Stimulated activated CD4-positive, alpha-beta T cell treated with anti-CD3 and anti-CD28 coated beads, Interleukin-15, amount 100 ng/mL, for 1 hour (primary cell): Measurements from ENCODE around the gene DCC.

ENCODE experiments used
- DNase-seq, 2 donors: peaks; one replicate each; pipeline ENCODE4 v3.0.0-alpha.2; 2020; ENCODE audit warnings: low read depth in 1 of 2, low spot score in 1 of 2

Gene DCC

DNA sequence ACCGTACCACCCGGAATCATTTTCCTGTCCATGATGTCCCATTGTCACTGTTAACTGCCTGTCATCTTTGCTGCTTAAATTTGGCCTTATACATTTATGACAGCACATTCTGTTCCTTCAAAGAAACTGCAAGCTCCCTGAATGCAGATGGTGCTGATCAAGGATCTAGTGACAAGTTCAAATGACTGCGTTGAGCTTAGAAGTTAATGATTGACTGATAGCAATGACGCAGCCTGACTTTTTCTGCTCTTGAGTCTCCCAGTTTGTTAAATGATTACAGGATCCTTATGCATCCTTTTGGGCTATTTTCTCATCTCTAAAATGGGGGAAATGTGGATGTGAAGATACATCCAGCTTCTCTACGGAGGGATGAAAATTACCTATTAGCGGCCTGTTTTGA, 159.0 kb downstream of the DCC start:
- DNase-seq, result no peak

DNA sequence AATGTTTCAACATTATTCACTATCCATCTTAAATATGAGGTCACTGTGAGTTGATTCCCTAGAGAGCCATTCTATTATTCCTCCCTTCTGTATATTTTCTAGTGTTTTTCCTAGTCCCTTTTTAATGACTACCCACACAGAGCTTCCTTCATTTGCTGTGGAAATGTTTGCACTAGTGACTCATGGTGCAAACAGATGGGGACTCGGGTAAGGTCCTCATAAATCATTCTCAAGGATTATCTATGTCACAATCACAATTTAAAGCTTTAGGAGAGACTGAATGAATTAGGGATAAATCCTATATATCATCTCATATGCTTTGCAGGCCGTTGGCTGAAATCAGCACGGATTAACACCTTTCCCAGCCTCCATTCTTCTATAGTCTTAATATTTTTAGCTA, 159.6 kb downstream of the DCC start:
- no peak for DNase-seq

DNA sequence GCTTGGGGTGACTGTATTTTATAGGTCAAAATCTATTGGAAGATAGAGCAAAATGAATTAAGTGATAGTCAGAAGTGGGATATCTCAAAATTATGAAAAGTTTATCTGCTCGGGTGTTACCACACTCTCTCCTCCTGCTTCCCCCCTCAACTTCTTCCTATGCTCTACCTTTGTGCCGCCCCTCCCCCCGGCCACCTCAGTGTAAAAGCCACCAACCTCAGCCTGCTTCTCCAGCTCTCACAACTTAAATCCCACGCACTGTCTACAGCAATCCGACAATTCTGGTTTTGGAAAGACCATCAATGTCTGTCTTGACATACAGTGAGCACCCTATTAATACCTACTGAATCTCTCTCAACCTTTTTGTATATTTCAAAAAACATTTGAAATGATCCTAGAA, 164.6 kb downstream of the DCC start:
- no peak for DNase-seq

DNA sequence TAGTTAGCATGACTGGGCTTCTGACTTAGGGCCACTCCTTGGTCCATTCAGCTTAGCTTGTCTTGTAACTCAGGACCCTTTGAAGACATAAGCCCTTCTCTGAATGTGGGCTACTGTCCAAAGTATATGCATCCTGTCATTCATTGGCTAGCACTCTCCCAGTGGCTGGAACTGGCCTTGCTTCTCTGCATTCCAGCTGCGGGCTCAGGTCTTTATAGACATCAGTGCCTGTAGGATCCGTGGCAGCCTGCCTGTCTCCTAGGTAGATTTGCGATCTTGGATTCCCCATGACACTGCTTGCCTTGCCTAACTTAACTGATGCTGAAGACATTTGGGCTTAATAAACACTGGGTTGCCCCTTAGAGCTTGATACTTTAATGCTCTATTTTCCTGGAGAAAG, 170.1 kb downstream of the DCC start:
- DNase-seq, result no peak

DNA sequence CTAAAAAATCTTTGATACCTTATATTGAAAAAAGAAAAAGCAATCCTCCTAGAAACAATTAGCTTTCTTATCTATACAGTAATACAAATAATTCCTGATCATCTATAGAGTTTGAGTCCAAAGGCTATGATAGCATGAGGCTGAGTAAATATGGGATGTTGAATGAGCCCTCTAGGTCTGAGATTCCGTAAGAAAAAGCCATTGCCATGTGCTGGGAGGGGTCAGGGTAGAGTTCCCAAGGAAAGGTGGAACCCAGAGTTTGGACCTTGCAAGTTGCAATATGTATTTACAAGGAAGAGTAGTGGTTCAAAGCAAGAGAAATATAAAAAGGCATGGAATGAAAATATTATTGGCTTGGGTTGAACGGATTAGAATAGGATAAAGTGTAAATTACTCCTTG, 178.1 kb downstream of the DCC start:
- no peak for DNase-seq

DNA sequence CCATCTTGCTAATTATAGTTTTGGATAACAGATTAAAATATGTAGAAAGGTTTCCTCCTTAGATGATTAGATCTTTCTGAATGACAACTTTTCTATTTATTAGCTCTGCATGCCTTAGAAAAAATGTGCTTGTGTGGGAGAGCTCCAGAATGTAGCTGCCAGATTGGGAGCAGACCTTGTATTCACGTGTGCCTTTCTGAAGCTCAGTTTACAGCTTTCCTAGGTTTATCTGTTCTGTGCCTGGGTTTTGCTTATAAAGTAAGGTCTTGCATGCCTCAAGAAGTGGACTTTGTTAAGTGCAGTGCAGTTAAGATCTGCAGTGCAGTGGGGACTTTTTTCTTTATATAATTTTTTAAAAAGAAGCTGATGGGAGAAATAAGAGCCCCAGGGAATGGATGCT, 179.0 kb downstream of the DCC start:
- DNase-seq, result no peak

DNA sequence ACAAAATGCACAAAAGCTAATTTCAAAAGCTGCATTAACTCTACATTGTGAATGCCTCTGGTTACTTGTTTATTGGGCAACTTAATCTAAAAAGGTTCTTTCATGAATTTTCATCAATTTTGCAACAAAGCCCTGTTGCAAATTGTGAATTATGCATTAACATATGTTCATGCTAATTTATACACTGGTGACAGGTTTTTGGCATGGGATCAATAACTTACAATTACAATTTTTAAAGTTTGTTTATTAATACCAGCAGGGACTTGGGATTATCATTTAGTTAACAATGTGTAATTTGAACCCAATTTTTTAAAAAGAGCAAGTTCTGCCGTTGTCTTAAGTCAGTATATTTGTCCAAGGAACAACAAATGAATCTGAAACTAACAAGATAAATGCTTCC, 183.6 kb downstream of the DCC start:
- DNase-seq, result no peak

DNA sequence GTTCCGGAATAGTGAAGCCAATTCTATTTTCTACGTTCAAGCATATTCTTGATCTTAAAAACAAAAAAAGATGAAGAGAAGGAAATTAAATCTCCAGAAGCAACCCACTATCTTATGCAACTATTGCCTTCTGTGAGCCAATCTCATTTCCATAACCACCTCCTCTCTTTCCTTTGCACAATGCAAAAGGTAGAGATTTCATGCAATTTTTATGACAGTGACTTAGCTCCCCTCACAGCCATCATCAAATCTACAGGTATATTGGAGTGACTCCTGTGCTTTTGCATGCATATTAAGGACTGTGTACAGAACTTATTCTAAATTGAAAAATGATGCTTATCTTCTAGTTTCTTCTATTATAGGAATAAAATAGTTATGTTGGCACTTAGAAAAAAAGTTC, 191.8 kb downstream of the DCC start:
- no peak for DNase-seq

DNA sequence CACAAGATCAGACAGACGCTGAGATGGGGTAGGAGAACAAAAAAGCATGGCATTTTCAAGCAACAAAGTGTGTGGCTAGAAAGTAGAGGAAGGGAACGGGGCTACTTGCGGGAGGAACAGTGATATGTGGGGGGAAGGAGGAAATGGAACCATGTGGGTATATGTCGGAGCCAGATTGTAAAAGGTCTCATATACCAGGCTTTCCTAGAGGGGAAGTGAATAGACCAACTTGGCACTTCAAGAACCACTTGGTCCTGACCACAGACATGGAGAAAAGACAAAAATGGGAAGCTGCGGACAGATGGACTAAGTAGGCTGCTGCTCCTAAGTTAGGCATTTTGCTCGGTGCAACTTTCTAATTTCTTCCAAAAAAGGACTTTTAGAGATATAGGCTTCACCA, 196.0 kb downstream of the DCC start:
- DNase-seq, result no peak

DNA sequence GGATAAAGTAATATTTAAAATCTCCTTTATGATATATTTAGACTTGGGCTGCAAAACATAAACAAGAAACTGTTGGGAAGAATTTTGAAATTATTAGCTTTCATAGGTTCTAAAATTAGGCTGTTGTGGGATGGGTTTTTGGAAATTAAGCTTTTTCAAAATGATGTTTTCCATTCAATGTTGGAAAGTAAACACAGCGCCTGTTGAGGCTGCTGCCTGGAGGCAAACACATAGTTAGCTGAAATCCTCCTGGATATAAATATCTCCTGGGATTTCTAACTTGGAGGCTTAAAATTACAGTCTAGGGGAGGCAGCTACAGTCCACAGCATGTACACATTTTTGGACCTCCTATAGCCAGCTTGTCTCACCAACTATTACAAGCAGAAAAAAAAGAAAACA, 197.3 kb downstream of the DCC start:
- no peak for DNase-seq

DNA sequence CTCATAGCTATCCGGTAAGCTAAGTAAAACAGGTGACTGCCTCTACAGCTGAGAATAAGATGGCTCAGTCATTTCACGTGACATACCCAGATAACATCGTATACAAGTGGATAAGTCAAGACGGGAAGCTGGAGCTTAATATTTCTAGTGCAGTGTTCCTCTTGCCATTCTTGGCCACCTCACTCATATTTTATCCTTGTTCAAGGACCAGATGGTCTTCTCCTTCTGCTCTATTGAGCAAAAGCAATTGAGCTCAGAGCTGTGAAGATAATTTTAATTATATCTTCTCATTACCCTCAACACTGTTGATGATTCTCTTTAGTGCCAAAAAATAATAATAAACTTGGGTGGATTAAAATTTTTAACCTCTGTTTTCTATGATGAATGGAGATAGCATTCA, 201.1 kb downstream of the DCC start:
- no peak for DNase-seq

DNA sequence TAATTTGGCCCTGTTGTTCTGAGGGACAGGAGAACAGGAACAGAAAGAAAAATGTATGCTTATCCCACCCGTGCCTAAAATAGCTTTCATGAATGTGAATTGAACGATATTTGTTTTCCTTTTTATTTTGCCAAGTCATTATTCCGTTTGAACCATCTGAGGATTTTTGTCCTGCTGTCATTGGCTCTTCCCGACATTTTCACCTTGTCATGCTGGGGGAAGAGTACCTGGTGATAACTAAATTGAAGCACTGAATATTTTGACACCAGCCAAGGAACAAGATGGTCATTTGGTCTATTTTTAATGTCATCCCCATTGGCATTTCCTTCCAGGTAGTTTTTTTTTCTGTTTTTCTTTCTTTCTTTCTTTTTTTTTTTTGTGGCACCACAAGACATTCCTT, 204.1 kb downstream of the DCC start:
- no peak for DNase-seq

DNA sequence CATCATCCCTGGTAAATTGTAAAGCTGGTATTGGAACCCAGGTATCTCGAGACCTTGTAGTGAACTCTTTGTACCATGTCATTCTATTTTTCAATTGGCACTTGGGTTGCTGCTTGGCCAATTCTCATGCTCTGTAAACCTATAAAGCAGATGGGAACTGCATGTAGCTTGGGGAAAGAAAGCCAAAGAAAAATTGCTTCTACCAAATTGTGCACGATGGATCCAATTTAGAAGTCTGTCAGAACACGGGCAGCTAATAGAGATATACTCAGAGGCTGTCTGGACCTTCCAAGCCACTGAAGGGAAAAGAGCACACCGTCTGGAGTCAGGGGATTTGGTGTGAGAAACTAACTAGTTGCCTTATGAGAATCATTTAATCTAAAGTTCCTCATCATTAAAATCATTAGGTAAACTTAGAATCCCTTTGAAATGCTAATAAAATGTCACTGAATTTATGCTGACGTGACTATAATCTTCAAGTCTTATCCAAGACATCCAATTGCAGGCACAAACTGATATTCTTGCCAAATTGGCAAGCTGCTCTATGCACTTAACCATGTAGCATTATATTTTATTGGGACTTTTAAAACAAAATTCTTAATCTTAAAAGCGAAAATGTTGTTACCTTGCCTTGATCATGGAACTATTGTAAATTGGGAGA, 206.8 kb downstream of the DCC start:
- no peak for DNase-seq

DNA sequence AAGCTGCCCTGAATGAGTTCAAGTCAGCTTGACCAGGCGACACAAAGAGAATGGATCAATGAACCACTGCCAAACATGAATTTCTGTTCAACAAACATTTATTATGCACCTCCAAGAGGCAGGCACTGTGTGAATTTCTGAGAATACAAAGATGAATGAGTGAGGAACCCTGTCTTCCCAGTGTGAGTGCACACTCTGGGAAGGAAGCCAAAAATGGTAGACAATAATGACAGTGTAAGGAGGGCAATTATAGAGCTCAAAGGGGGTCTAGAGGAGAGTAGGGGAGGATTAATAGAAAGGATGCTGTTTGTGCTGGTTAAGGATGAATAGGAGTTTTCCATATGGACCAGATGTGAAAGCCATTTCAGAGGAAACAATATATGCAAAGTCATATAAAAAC, 213.4 kb downstream of the DCC start:
- no peak for DNase-seq

DNA sequence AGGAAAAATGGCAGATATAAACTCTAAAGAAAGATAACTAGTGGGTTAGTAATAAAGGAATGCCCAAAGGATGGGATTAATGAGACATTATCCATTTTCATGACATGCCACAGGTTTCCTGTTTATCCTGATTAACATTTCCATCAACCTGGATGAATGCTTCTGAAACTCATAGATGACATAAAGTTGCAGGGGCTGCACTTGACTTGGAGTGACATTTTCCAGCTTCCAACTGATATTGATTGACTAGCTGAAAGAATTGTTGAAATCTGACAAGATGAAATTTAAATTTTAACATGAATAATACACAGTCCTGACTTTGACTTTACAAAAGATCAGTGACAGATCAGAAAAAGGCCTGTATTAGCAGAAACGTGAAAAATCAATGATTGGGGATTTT, 214.2 kb downstream of the DCC start:
- DNase-seq, result no peak

DNA sequence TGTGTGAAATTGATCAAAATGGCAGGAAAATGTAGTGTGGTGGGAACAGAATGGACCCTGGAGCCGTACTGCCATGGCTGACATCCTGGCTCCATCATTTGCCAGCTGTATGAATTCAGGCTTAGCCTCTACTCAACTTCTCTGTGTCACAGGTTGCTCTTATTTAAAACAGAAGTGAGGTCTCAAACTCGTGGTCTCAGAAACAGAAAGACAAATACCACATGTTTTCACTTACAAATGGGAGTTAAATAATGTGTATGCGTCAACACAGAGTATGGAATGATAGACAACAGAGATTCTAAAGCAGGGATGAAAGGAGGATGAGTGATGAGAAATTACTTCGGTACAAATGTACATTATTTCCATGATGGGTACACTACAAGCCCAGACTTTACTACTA, 227.4 kb downstream of the DCC start:
- no peak for DNase-seq

DNA sequence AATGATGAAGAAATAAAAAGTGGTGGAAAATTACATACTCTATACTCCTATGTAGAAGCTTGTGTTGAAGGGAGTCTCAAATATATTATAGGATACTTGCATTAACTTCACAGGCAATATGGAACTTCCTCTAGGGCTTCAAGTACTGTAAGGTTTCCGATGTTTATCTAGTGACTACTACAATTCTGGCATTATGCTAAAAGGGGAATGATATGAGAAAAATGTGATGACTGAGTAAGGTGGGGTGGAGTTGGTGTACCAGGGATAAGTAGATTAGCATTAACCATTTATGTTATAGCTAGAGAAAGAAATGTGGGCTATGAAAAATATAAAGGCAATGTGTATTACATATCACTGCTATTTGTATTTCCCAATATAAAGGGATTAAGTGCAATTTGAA, 229.5 kb downstream of the DCC start:
- DNase-seq, result no peak

DNA sequence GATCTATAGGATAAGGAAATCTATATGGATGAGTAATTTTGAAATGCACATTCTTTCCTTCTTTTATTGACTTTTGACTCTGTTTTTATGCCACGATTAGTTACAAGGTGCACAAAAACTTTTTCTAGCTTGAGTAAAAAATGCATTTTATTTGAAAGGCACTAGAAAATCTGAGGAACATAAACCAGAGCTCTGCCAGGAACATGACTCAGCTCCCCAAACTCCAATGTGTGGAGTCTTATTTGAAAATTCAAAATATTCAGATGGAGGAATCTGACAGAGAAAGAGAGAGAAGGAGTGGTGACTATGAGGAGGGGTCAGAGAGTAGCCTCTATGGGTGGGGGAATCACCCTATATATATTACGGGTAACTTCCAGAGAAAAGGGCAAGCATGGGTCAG, 231.0 kb downstream of the DCC start:
- no peak for DNase-seq

DNA sequence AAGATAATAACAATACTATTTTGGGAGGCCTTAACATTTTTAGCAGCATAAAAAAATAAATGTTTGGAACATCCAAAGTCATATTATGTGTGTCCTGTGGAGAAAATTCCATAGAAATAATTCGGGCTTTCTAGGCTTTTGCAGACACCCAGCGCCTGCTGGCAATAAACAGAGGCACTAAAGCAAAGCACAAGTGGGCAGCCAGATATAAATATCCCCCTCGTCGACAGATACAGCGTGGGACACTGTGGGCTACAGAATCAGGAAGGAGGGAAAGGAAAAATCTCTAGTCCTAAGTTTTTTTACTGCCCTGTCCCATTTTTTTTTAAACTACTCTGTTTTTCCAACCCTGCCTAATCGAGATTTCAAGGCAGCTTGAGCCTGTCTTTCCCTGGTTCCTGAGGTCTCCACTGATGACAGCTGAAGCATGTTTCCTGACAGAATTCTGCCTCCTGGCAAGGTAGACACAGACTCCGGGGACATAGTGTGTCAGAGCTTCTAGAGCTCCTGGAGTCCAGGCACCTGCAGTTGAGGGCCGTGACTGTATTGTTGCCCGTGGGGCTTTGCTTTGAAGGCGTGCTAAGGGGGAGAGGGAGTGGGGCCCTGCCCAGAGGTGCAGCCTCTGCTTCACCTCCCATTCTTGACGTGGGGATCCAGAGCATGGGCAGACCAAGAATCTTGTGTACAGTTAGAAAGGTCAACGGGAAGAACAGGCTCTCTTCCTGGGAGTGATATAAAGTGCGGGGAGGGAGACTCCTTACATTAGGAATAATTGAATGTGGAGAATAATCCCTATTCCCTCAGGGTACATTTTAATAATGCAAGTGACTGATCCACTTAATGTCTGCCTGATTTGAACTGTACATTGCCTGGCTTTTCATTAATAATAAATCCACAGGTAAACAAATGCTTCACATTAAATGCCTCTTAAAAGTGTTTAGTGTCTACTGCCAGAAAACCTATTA, 232.3 kb downstream of the DCC start:
- DNase-seq, result no peak

DNA sequence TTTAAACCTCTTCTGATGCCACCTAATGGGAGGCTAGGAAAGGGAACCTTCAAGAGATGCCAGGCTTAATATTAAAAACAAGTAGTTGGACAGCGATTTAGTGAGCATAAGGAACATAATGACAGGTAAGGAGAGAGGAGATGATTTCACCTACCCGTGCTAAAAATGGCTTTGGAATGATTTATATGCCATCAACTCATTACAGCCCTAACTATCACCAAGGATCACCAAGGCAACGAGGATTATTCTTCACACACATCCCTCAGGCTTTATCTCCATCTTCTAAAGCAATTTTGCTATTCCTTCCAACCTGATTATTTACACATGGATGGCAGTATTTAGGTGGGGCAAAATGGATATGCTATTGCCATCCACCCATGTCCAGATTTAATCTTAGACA, 237.8 kb downstream of the DCC start:
- no peak for DNase-seq

DNA sequence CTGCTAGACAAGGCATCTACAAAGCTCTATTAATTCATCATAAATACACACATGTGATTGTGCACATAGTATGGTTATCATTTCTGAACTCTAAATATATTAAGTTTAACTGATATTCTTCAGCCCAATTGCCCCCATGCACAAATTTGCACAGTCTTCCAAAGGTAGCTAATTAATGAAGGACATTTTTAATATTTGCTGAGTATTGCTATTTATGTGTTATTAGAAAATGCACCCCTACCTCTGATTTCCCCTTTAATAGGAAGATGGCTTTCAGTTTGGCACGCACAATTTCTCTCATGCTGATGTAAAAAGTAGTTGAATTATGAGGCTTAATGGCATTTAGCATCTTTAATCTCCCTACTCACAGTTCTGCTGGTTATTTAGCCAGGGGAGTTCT, 242.1 kb downstream of the DCC start:
- DNase-seq, result no peak

DNA sequence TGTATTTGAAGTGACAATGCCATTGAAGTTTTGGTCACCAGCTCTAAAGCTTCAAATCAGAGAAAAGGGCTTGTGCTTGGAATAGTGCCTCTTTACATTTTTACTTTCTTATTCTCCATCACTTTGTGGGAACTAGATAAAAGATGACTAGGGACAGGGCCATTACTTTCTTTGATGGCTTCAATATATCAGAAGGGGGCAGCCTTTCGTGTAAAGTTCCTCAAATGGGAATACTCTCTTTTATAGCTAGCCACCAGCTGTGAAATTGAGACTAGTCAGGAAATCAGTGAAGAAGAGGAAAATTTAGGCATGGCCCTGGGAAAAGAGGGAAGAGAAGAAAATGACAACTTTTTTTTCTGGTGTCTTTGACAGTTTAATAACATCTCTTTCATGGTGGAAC, 242.5 kb downstream of the DCC start:
- no peak for DNase-seq

DNA sequence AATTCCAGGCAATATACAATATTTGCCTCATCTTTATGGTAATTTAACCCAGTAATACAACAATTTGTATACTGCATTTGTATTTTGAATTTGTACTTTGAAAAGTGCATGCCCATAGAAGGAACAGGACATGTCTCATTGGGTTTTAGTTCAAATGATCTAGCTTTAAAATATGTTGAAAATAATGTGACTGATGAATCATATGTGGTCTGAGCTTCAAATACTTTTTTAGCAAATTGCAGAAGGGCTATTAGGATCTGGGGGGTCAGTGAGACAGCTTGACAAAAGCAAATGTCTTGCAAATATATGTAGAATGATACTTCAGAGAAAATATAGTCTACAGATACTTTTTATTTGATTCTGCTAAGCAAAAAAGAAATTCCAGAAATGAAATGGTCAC, 248.9 kb downstream of the DCC start:
- DNase-seq, result no peak
